Right lobe of liver (tissue), 6 donors: ENCODE results near the gene GSTP1. TPM values are rescaled to one million over a fixed set of nuclear protein-coding genes. Genes with fewer than 3 reads are reported as not detected.

Source experiments
- ATAC-seq, 4 donors: fragments of 200-7000 bp; cut with Tn5 transposase; one replicate each; pipeline ENCODE4 v1.9.1; 2020; ENCODE audit warnings: mild to moderate bottlenecking in 4 of 4, moderate library complexity in 4 of 4
- DNase-seq, 3 donors: peaks; one replicate each; pipeline ENCODE4 v3.0.0-alpha.2; 2020
- H3K27ac ChIP-seq, 3 donors: fragments of 200-600 bp; one replicate each; pipeline ENCODE4 v1.8.0; 2022
- H3K27me3 ChIP-seq, 2 donors: fragments of 200-600 bp; one replicate each; pipeline ENCODE4 v1.8.0; 2022
- H3K36me3 ChIP-seq, 4 donors: fragments of 200-600 bp; sonication (generic) in 1 of 4; one replicate each; pipeline versions ENCODE4 v1.5.1 to v1.8.0; 2017 to 2022; ENCODE audit warnings: control low read depth in 1 of 4
- H3K4me1 ChIP-seq, 4 donors: fragments of 200-600 bp; sonication (generic) in 1 of 4; one replicate each; pipeline versions ENCODE4 v1.5.1 to v1.8.0; 2017 to 2022; ENCODE audit warnings: control low read depth in 1 of 4
- H3K4me3 ChIP-seq, 3 donors: fragments of 200-600 bp; one replicate each; pipeline ENCODE4 v1.8.0; 2022
- H3K9me3 ChIP-seq, 4 donors: fragments of 200-600 bp; sonication (generic) in 1 of 4; one replicate each; pipeline versions ENCODE4 v1.5.1 to v1.8.0; 2017 to 2022; ENCODE audit warnings: control low read depth in 1 of 4
- CTCF ChIP-seq, 4 donors: fragments of 200-600 bp in 3 of 4; fragments of 450-650 bp in 1 of 4; IDR thresholded peaks; one replicate each; pipeline versions ENCODE4 v1.5.1 to v1.8.0; 2016 to 2022; ENCODE audit warnings: antibody characterized with exemption in 4 of 4, mild to moderate bottlenecking in 2 of 4
- POLR2A ChIP-seq: fragments of 450-650 bp; IDR thresholded peaks from one replicate; pipeline ENCODE4 v1.6.1; 2017; ENCODE audit warnings: antibody characterized with exemption, mild to moderate bottlenecking
- whole genome bisulfite sequencing: methylation state at CpG from one replicate; pipeline ENCODE4 v1.1.6; 2018; ENCODE audit warnings: low coverage, low lambda C conversion rate; ENCODE audit not compliant: insufficient coverage; ENCODE audit errors: missing lambda C conversion rate; 5-methylcytosine and 5-hydroxymethylcytosine counted together
- intact Hi-C, 2 donors: fragments of 100-400 bp; cut with DNase I; formaldehyde crosslinking; loops; one replicate each; pipeline versions ENCODE4 v1.11.2 to v1.14.1; 2022
- total RNA-seq, 6 experiments: library from RNA; depleted of rRNA in 2 of 6; stranded (reverse); fragments of >200 nt in 2 of 6; fragmentation: NEBNext Ultra II Directional in 3 of 6; extraction: Animal tissue kit (Norgen Biotek cat#: 25700) in 3 of 6; gene quantifications; one replicate each; pipeline versions ENCODE4 v1.1.0 to v1.2.4, GENCODE V29; 2016 to 2023
- donor health status: DM: no; HTN: yes; CAD: no.
- donor health status: DM: no; HTN: no; CAD: no.
- donor health status: DM: no; HTN: no; CAD: no.
- donor health status: DM: no; HTN: yes; CAD: no.
- donor health status: DM: no; HTN: yes; CAD: no.

Gene GSTP1
- total RNA-seq, 6 experiments from 2014 or later, result 16.6 to 51.4 (median 32.3) TPM

GRCh38 chr11:67631853-67632174, 48.2 kb downstream of the GSTP1 start:
- no peak for TF ChIP-seq POLR2A
- TF ChIP-seq CTCF (IDR thresholded peaks at IDR 0.05), result no peak
- DNase-seq (no peak), ATAC-seq (no peak)
- H3K4me1 ChIP-seq, result peaks cover 0 to 31% (median 15%) of the 10 kb centered on the region in 4 donors
- no peaks in the 10 kb centered on the region for H3K9me3 ChIP-seq
- WGBS, result 63% methylated on average over 2 of the region's 2 CpGs
- intact Hi-C loops, result no loop called here
- H3K4me3 ChIP-seq, result no peak overlapping the region
- no peaks in the 10 kb centered on the region for H3K27me3 ChIP-seq
- no peaks in the 10 kb centered on the region for H3K36me3 ChIP-seq
- H3K27ac ChIP-seq, result peak overlapping the region in 2 of 3 donors; percentile 69 to 79

GRCh38 chr11:67632175-67632981, 48.8 kb downstream of the GSTP1 start:
- no peak overlapping the region for H3K4me3 ChIP-seq
- H3K9me3 ChIP-seq, result no peaks in the 10 kb centered on the region
- intact Hi-C loops, result no loop called here
- no peaks in the 10 kb centered on the region for H3K27me3 ChIP-seq
- 35% methylated on average over 5 of the region's 12 CpGs for WGBS
- no peaks in the 10 kb centered on the region for H3K36me3 ChIP-seq
- peak overlapping the region in 2 of 3 donors; percentile 69 to 79 for H3K27ac ChIP-seq
- peaks cover 0 to 31% (median 15%) of the 10 kb centered on the region in 4 donors for H3K4me1 ChIP-seq
- ATAC-seq (peak; percentile 23 to 53 (median 38)), DNase-seq (peak; percentile 89 to 96 (median 96))
- TF ChIP-seq POLR2A (no peak), CTCF (IDR thresholded peaks at IDR 0.05) (no peak)

GRCh38 chr11:67632982-67633755, 49.6 kb downstream of the GSTP1 start:
- no peaks in the 10 kb centered on the region for H3K36me3 ChIP-seq
- H3K9me3 ChIP-seq, result no peaks in the 10 kb centered on the region
- ATAC-seq (no peak), DNase-seq (peak; percentile 20 to 54 (median 47))
- H3K27me3 ChIP-seq, result no peaks in the 10 kb centered on the region
- H3K27ac ChIP-seq, result peak overlapping the region in 2 of 3 donors; percentile 69 to 79
- H3K4me3 ChIP-seq, result no peak overlapping the region
- TF ChIP-seq POLR2A (no peak), CTCF (IDR thresholded peaks at IDR 0.05) (no peak)
- intact Hi-C loops, result no loop called here
- H3K4me1 ChIP-seq, result peaks cover 0 to 31% (median 15%) of the 10 kb centered on the region in 4 donors
- 81% methylated on average over 14 of the region's 30 CpGs for WGBS

- H3K36me3 ChIP-seq, result no peaks in the 10 kb centered on the region
- no peak overlapping the region for H3K27ac ChIP-seq
- H3K9me3 ChIP-seq, result no peaks in the 10 kb centered on the region
- DNase-seq, result peak in 2 of 3 donors; percentile 28 to 57
- intact Hi-C loops, result no loop called here
- no peak for ATAC-seq
- TF ChIP-seq CTCF (IDR thresholded peaks at IDR 0.05) (no peak), POLR2A (no peak)
- no peak overlapping the region for H3K4me3 ChIP-seq
- peaks cover 0 to 27% (median 13%) of the 10 kb centered on the region in 4 donors for H3K4me1 ChIP-seq
- no peaks in the 10 kb centered on the region for H3K27me3 ChIP-seq
- WGBS, result 61% methylated on average over 6 of the region's 22 CpGs
These were observed 50.2 kb downstream of the GSTP1 start for GRCh38 chr11:67633758-67634365.
